ENCODE results near the gene NANOS1.

The NANOS1 gene

DNA sequence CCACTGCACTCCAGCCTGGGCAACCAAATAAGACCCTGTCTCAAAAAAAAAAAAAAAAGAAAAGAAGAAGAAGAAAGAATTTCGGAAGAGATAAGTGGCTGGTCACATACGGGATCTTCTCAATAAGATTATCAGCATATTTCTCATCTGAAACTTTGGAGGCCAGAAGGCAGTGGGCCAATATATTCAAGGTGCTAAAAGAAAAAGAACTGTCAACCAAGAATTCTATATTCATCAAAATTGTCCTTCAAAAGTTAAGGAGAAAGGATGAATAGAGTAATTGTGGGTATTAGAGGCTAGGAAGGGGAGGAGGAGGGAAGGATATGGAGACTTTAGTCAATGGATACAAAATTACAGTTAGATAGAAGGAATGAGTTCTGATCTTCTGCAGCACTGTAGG, 43.9 kb upstream of the NANOS1 start:
- no peak overlapping the region for H3K4me3 ChIP-seq (ENCODE audit: control insufficient read depth, low read depth, low read length)
- TF ChIP-seq, protein P1, sequence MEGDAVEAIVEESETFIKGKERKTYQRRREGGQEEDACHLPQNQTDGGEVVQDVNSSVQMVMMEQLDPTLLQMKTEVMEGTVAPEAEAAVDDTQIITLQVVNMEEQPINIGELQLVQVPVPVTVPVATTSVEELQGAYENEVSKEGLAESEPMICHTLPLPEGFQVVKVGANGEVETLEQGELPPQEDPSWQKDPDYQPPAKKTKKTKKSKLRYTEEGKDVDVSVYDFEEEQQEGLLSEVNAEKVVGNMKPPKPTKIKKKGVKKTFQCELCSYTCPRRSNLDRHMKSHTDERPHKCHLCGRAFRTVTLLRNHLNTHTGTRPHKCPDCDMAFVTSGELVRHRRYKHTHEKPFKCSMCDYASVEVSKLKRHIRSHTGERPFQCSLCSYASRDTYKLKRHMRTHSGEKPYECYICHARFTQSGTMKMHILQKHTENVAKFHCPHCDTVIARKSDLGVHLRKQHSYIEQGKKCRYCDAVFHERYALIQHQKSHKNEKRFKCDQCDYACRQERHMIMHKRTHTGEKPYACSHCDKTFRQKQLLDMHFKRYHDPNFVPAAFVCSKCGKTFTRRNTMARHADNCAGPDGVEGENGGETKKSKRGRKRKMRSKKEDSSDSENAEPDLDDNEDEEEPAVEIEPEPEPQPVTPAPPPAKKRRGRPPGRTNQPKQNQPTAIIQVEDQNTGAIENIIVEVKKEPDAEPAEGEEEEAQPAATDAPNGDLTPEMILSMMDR (conservative IDR thresholded peaks at IDR 0.05; ENCODE audit: control insufficient read depth, insufficient read depth, low read depth, low read length) = no peak
- DNase-seq (ENCODE audit: low read depth) = no peak

DNA sequence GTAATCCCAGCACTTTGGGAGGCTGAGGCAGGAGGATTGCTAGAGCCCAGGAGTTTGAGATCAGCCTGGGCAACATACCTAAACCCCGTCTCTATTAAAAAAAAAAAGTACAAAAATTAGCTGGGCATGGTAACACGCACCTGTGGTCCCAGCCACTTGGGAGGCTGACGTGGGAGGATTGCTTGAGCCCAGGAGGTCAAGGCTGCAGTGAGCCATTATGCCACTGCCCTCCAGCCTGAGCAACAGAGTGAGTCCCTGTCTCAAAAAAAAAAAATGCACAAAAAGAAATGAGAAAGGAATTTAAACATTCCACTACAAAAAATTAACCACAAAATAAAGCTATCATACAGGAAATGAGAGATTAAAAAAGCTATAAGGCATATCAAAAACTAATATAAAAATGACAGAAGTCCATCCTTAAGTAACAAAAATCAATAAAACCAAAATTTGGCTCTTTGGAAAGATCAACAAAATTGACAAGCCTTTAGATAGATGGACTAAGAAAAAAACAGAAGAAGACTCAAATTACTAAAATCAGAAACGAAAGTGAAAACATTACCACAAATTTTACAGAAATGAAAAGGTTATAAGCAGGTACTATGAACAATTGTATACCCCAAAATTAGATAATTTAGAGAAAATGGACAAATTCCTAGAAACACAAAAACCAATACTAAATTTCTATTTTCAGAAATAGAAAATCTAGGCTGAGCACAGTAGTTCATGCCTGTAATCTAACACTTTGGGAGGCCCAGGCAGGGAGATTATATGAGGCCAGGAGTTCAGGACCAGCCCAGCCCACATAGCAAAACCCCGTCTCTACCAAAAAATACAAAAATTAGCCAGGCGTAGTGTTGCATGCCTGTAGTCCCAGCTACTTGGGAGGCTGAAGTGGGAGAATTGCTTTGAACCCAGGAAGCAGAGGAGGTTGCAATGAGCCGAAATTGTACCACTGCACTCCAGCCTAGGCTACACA, 42.4 kb upstream of the NANOS1 start:
- H3K4me3 ChIP-seq (ENCODE audit: control insufficient read depth, low read depth, low read length) = no peak overlapping the region
- DNase-seq (ENCODE audit: low read depth) = no peak
- TF ChIP-seq, protein P1 (conservative IDR thresholded peaks at IDR 0.05; ENCODE audit: control insufficient read depth, insufficient read depth, low read depth, low read length) = no peak

DNA sequence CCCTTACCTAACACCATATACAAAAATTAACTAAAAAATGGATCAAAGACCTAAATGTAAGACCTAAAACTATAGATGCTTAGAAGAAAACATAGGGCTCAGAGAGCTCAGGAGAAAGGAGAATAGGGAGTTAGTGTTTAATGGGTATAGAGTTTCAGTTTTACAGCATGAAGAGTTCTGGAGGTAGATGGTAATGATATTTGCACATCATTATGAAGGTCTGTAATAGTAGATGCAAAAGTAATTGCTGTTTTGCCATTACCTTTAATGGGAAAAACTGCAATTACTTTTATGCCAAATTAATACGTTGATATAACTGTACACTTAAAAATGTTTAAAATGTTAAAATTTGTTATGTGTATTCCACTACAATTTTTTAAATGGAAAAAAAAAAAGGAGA, 39.2 kb upstream of the NANOS1 start:
- TF ChIP-seq, protein P1 (conservative IDR thresholded peaks at IDR 0.05; ENCODE audit: control insufficient read depth, insufficient read depth, low read depth, low read length) = no peak
- no peak overlapping the region for H3K4me3 ChIP-seq (ENCODE audit: control insufficient read depth, low read depth, low read length)
- no peak for DNase-seq (ENCODE audit: low read depth)

DNA sequence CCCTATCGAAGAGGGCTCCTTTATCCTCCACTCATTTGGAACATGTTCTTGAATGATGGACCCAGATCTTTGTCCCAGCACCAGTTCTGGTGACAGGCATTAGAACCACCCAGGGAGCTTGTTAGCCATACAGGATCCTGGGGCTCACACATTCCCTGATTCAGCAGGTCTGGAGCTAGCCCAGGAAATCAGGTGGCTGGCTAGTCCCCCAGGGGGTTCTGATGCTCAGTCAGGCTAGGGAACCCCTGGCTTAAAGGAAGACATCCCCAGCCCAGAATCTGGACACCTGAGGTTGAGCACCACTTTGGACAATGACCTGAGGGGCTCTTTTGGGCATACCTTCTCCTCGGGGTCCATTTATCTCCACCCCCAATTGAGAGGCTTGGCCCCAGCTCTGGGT, 37.0 kb upstream of the NANOS1 start:
- DNase-seq (ENCODE audit: low read depth) = no peak
- TF ChIP-seq, protein P1 (conservative IDR thresholded peaks at IDR 0.05; ENCODE audit: control insufficient read depth, insufficient read depth, low read depth, low read length) = no peak
- H3K4me3 ChIP-seq (ENCODE audit: control insufficient read depth, low read depth, low read length) = no peak overlapping the region

DNA sequence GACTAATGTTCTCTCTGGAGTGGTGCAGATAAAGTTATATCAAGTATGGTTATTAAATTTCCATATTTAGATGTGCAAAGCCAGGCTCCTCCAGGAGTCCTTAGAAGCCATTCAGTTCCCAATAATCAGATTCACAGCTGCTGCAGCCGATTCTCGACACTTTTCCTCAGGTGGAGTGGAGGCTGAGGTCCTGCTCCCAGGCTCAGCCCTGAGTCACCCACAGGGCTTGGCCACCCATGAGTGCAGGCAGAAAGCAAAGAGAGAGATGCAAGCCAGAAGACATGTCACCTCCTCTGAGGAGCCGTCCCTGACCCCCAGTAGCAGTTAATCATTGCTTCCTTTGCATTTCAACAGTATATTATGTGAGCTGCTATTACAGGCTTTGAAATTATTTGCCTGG, 36.3 kb upstream of the NANOS1 start:
- no peak for DNase-seq (ENCODE audit: low read depth)
- H3K4me3 ChIP-seq (ENCODE audit: control insufficient read depth, low read depth, low read length) = no peak overlapping the region
- TF ChIP-seq, protein P1 (conservative IDR thresholded peaks at IDR 0.05; ENCODE audit: control insufficient read depth, insufficient read depth, low read depth, low read length) = no peak

DNA sequence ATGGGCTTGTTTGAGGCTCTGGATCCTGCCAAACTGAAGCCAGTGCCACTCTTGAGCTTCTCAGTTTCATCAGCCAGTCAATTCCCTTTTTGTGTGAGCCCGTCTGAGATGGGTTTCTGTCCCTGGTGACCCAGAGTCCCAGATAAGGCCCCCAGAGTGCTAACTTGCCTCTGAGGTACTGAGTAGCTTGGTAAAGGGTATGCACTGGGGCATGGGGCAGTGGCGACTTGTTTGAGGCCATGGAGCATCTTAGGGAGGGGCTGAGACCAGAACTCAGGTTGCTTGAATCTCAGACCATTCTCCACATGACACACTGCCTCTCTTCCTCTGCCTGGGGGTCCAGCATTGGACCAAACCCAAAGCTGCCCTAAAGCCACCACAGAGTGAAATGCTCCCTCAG, 35.2 kb upstream of the NANOS1 start:
- H3K4me3 ChIP-seq (ENCODE audit: control insufficient read depth, low read depth, low read length) = no peak overlapping the region
- DNase-seq (ENCODE audit: low read depth) = no peak
- TF ChIP-seq, protein P1 (conservative IDR thresholded peaks at IDR 0.05; ENCODE audit: control insufficient read depth, insufficient read depth, low read depth, low read length) = no peak

Measured in fibroblast of mammary gland (primary cell).